Right lobe of liver (tissue), 6 donors: ENCODE measurements around the gene AZU1. TPM values are rescaled to one million over a fixed set of nuclear protein-coding genes. Genes with fewer than 3 reads are reported as not detected.
"Not testable (repeated sequence)": the region's sequence is repeated elsewhere in the genome, so short reads cannot be mapped to it uniquely, and the experiment has no call there.

Experiments
- ATAC-seq, 4 donors: fragments of 200-7000 bp; cut with Tn5 transposase; one replicate each; pipeline ENCODE4 v1.9.1; 2020; ENCODE audit warnings: mild to moderate bottlenecking in 4 of 4, moderate library complexity in 4 of 4
- DNase-seq, 3 donors: peaks; one replicate each; pipeline ENCODE4 v3.0.0-alpha.2; 2020
- H3K27ac ChIP-seq, 3 donors: fragments of 200-600 bp; one replicate each; pipeline ENCODE4 v1.8.0; 2022
- H3K27me3 ChIP-seq, 2 donors: fragments of 200-600 bp; one replicate each; pipeline ENCODE4 v1.8.0; 2022
- H3K36me3 ChIP-seq, 4 donors: fragments of 200-600 bp; sonication (generic) in 1 of 4; one replicate each; pipeline versions ENCODE4 v1.5.1 to v1.8.0; 2017 to 2022; ENCODE audit warnings: control low read depth in 1 of 4
- H3K4me1 ChIP-seq, 4 donors: fragments of 200-600 bp; sonication (generic) in 1 of 4; one replicate each; pipeline versions ENCODE4 v1.5.1 to v1.8.0; 2017 to 2022; ENCODE audit warnings: control low read depth in 1 of 4
- H3K4me3 ChIP-seq, 3 donors: fragments of 200-600 bp; one replicate each; pipeline ENCODE4 v1.8.0; 2022
- H3K9me3 ChIP-seq, 4 donors: fragments of 200-600 bp; sonication (generic) in 1 of 4; one replicate each; pipeline versions ENCODE4 v1.5.1 to v1.8.0; 2017 to 2022; ENCODE audit warnings: control low read depth in 1 of 4
- CTCF ChIP-seq, 4 donors: fragments of 200-600 bp in 3 of 4; fragments of 450-650 bp in 1 of 4; IDR thresholded peaks; one replicate each; pipeline versions ENCODE4 v1.5.1 to v1.8.0; 2016 to 2022; ENCODE audit warnings: antibody characterized with exemption in 4 of 4, mild to moderate bottlenecking in 2 of 4
- POLR2A ChIP-seq: fragments of 450-650 bp; IDR thresholded peaks from one replicate; pipeline ENCODE4 v1.6.1; 2017; ENCODE audit warnings: antibody characterized with exemption, mild to moderate bottlenecking
- WGBS: methylation state at CpG from one replicate; pipeline ENCODE4 v1.1.6; 2018; ENCODE audit warnings: low coverage, low lambda C conversion rate; ENCODE audit not compliant: insufficient coverage; ENCODE audit errors: missing lambda C conversion rate; 5-methylcytosine and 5-hydroxymethylcytosine counted together
- intact Hi-C, 2 donors: fragments of 100-400 bp; cut with DNase I; formaldehyde crosslinking; loops; one replicate each; pipeline versions ENCODE4 v1.11.2 to v1.14.1; 2022
- total RNA-seq, 6 experiments: library from RNA; depleted of rRNA in 2 of 6; stranded (reverse); fragments of >200 nt in 2 of 6; fragmentation: NEBNext Ultra II Directional in 3 of 6; extraction: Animal tissue kit (Norgen Biotek cat#: 25700) in 3 of 6; gene quantifications; one replicate each; pipeline versions ENCODE4 v1.1.0 to v1.2.4, GENCODE V29; 2016 to 2023
- donor health status: DM: no; HTN: yes; CAD: no.
- donor health status: DM: no; HTN: no; CAD: no.
- donor health status: DM: no; HTN: no; CAD: no.
- donor health status: DM: no; HTN: yes; CAD: no.
- donor health status: DM: no; HTN: yes; CAD: no.

The AZU1 gene
- total RNA-seq, 6 experiments from 2014 or later, result 0.15 to 3.6 (median 1.8) TPM; not detected in 3

GRCh38 chr19:850221-850978 is 22.8 kb downstream of the AZU1 start:
- peaks cover 0 to 8% (median 3%) of the 10 kb centered on the region in 4 donors for H3K4me1 ChIP-seq
- no peak overlapping the region for H3K27ac ChIP-seq
- ATAC-seq (peak; percentile 92 to 98 (median 96)), DNase-seq (peak; percentile 85 to 93 (median 91))
- intact Hi-C loops, result loop anchor here (10.0 kb wide), 2 partner anchors 124 to 144 kb away; no protein-coding TSS in a partner anchor
- TF ChIP-seq POLR2A (no peak), CTCF (IDR thresholded peaks at IDR 0.05) (no peak)
- no peaks in the 10 kb centered on the region for H3K36me3 ChIP-seq
- no peaks in the 10 kb centered on the region for H3K9me3 ChIP-seq
- WGBS, result 29% methylated on average over 3 of the region's 28 CpGs
- no peaks in the 10 kb centered on the region for H3K27me3 ChIP-seq
- H3K4me3 ChIP-seq, result no peak overlapping the region

- ATAC-seq (no peak), DNase-seq (no peak)
- WGBS, result 0% methylated on average over 2 of the region's 13 CpGs
- intact Hi-C loops, result loop anchor here (10.0 kb wide), 2 partner anchors 124 to 144 kb away; no protein-coding TSS in a partner anchor
- Histone ChIP-seq H3K27me3 (no peaks in the 10 kb centered on the region), H3K4me3 (no peak overlapping the region), H3K27ac (no peak overlapping the region), H3K4me1 (peaks cover 0 to 8% (median 3%) of the 10 kb centered on the region in 4 donors), H3K36me3 (no peaks in the 10 kb centered on the region), H3K9me3 (no peaks in the 10 kb centered on the region)
- TF ChIP-seq CTCF (IDR thresholded peaks at IDR 0.05) (no peak), POLR2A (no peak)
Observed at GRCh38 chr19:850979-851335, 23.3 kb downstream of the AZU1 start.

GRCh38 chr19:852136-853013 is 24.7 kb downstream of the AZU1 start, which contains the start of gene ELANE:
Gene ELANE, plus strand, starts transcription at chr19:852303. Its CDS starts 26 bp downstream, at chr19:852329.
- Histone ChIP-seq H3K9me3 (no peaks in the 10 kb centered on the region), H3K4me3 (no peak within 1 kb of the TSS), H3K4me1 (peaks cover 0 to 8% (median 3%) of the 10 kb centered on the region in 4 donors), H3K27ac (no peak within 1 kb of the TSS), H3K27me3 (no peaks in the 10 kb centered on the region), H3K36me3 (no peaks in the 10 kb centered on the region)
- WGBS, result 38% methylated on average over 2 of the region's 55 CpGs
- no peak for TF ChIP-seq CTCF (IDR thresholded peaks at IDR 0.05)
- no peak for TF ChIP-seq POLR2A
- ATAC-seq (no peak), DNase-seq (no peak)
- intact Hi-C loops, result loop anchor here (10.0 kb wide), 2 partner anchors 122 to 142 kb away; no protein-coding TSS in a partner anchor

- ATAC-seq (no peak), DNase-seq (no peak)
- H3K9me3 ChIP-seq, result no peaks in the 10 kb centered on the region
- H3K27me3 ChIP-seq, result no peaks in the 10 kb centered on the region
- no peak overlapping the region for H3K4me3 ChIP-seq
- TF ChIP-seq CTCF (IDR thresholded peaks at IDR 0.05) (no peak), POLR2A (no peak)
- no peaks in the 10 kb centered on the region for H3K36me3 ChIP-seq
- WGBS, result 50% methylated on average over 2 of the region's 67 CpGs
- H3K27ac ChIP-seq, result no peak overlapping the region
- intact Hi-C loops, result loop anchor here (10.0 kb wide), 2 partner anchors 122 to 142 kb away; no protein-coding TSS in a partner anchor
- H3K4me1 ChIP-seq, result peaks cover 0 to 8% (median 3%) of the 10 kb centered on the region in 4 donors
Observed at GRCh38 chr19:853014-853585, 25.5 kb downstream of the AZU1 start.

DNA sequence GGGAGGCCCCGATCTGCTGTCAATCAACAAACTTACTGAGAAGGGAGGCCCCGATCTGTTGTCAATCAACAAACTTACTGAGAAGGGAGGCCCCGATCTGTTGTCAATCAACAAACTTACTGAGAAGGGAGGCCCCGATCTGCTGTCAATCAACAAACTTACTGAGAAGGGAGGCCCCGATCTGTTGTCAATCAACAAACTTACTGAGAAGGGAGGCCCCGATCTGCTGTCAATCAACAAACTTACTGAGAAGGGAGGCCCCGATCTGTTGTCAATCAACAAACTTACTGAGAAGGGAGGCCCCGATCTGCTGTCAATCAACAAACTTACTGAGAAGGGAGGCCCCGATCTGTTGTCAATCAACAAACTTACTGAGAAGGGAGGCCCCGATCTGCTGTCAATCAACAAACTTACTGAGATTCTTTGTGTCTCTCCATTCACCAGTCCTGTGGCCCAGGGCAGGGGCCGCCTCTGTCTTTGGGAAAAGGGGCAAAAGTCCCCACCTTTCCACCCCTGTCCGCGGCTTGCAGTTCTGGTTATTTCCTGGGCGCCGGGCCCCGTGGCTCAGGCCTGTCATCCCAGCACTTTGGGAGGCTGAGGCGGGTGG is 26.1 kb downstream of the AZU1 start:
- H3K9me3 ChIP-seq, ATAC-seq, H3K4me1 ChIP-seq, H3K27ac ChIP-seq, H3K4me3 ChIP-seq, H3K36me3 ChIP-seq, DNase-seq, H3K27me3 ChIP-seq: not testable (repeated sequence)
- 66% methylated on average over 10 of the region's 17 CpGs for WGBS
- intact Hi-C loops, result loop anchor here (10.0 kb wide), 2 partner anchors 121 to 141 kb away; no protein-coding TSS in a partner anchor
